ENCODE results near the gene C9orf72.
A peak's percentile ranks its signal among the peaks of the same experiment; 100 is the strongest.

The C9orf72 gene

DNA sequence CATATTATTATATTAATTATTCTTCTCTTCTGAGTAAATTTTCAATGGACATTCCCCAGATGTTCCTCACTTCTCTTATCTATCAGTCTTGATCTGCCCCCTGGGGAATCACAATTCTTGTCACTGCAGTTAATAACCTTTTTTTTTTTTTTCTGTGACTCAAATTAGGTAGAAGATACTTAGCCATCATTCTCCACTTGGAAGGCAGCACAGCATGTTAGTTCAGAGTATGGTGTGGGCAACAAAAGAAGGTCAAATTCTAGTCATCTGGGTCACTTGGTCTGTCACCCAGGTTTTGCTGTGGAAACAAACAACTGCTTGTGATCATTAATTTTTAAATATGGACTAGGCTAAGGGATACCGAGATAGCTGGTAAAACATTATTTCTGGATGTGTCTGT lies 35.5 kb downstream of the C9orf72 start:
- no peak for DNase-seq

DNA sequence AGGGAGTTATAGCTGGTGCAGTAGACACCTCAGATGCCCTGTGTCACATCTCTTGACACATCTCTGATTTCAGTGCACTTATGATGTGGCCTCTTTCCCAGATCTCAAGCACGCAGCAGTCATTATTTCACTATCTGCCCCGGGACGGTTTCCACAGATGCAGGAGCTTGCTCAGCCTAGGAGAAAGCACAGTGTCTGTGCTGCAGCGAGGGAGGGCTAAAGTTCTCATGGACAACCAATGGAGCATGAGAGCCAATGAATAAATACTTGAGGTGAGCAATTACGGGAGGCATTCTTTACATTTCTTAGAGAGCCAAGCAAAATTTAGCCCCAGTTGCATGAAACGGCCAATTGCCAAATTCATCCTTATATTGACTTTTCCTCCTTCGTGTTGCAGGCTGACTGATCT lies 36.2 kb downstream of the C9orf72 start:
- DNase-seq: no peak

DNA sequence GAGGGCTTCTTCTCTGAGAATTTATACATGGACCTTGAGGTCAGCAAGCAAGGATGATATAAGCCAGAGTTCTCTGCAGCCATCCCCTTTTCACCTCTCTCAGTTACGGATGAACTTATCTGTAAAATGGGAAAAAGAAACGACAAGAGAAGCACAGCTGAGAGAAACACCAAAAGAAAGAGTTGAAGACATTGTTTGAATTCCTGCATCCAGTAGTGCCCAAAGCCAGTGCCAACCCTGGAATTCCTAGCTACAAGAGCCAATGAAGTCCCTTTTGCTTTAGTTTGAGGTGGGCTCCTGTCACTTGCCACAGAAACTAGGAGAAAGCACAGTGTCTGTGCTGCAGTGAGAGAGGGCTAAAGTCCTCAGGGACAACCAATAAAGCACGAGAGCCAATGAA lies 37.1 kb downstream of the C9orf72 start:
- no peak for DNase-seq

DNA sequence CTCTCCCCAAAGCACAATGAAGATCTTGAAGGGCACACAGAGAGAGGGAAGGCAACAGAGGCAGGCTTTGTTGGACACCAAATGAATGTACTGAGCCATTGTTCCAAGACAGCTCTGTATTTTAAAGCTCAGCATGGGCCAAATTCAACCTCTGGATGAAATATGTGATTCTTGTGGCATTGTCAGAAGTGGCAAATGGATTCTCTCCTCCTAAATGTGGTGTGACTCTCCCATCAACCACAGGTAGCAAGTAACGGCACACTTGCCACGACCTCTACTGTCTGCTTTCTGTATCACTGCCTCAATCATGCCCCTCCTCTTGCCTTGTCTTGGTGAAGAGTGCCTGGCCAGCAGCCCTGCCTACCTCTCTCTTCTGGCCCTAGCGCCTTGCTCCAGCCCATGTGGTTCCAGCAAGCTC lies 37.6 kb downstream of the C9orf72 start:
- no peak for DNase-seq

DNA sequence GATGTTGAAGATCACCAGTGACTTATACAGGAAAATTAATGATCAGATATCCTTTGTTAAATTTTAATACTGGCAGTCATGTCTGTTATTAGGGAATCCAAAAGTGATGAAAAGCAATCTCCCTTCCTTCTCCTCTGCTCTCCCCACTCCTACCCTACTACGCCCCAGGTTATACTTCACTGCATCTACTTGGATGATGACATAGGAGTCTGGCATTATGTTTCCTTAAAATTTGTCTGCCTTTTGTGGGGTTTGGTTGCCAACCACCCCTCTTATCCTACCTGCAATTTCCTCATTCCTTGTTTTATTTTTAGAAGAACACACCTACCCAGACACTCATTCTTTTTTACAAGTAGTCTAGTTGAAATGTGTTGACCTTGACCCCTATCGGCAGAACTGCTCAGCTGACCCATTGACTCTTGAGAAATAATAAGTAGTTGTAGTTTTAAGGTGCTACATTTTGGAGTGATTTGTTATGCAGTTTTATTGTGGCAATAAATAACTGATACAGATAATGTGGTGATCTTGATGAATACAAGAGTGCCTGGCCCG lies 38.5 kb downstream of the C9orf72 start:
- DNase-seq: no peak

DNA sequence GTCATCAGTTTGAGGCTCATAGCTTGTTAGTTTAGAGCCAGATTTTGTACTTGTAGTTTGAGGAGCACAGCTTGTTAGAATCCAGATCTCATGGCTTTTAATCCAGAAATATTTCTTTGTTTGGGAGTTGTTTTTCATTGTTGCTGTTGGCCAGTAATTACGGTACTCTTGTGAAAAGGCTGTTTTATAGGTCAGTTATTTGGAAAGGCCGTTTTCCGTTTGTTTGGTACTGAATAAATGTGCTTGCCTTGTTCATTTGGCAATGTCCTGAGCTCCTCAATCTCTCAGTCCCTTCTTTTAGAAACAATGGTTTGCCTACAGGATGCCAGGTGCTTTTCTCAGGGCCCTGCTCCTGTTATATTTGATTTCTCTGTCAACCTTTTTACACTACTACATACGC lies 39.1 kb downstream of the C9orf72 start:
- no peak for DNase-seq

DNA sequence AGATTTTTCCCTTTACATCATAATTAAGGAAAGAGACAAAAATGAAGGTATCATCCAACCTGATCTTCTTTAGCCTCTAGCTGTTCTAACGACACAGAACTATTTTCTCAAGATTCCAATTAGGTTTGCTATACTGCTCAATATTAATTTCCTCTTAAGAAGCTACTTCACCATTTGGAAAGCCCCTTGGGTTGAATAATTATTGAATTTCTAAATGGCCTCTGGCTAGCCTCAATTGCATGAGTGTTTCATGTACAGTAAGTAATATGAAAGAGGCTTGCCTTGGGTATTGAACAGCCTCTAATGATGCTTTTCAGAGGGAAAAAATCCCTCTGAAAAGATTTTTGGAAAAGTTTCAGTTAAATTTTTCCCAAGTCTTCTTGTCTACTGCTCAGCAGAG lies 40.0 kb downstream of the C9orf72 start:
- no peak for DNase-seq

DNA sequence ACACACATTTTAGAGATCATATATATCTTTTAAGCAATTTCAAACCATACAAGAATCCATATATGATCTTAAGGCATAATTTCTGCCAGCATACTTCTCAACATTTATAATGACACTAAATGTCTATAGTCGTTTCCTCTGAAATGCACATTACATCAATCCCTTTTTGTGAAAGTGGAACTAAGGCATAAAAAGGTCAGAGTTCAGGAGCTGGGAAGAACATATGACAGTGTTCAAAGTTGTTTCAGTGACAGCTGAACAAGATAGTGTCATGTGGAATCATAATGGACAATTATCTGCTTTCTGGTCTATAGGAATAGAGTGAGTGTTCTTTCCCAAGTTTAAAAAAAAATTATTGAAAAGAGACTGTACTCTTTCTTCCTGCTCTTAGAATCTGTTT lies 41.2 kb downstream of the C9orf72 start:
- DNase-seq: no peak

DNA sequence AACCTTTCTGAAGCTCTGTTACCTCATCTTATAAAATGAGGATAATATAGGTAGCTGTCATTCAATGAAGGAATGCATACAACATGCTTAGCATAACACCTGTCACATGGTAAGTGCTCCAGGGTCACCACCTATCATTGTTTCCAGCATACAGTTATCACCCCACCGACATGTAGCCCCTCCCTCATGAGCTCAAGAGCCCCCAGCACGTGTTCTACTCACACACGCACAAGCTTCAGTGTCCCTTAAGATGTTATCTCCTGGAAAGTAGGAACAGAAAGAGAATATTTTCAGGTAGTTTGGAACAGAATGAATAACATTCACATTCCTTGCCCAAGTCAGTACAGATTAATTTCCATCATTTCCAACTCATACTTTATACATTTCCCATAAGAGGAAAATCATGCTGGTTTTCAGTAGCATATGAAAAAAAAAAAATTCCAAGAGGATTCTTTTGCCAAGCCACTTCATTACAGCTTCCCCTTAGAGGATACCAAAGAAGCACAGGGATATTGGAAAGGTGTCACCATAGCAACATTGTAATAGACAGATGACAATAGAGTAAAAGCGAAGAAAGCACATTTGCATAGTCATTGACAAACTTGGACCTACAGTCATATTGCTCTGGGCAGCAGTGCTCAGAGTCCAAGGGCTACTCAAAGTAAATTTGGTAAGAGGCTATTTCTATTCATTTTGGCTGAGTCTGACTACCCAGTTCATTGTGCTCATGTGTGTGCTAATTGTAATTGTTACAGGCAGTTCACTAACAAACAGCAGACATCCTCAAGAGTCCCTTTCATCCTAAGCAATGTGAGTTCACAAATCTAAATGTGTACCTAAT lies 42.1 kb downstream of the C9orf72 start:
- DNase-seq: no peak

DNA sequence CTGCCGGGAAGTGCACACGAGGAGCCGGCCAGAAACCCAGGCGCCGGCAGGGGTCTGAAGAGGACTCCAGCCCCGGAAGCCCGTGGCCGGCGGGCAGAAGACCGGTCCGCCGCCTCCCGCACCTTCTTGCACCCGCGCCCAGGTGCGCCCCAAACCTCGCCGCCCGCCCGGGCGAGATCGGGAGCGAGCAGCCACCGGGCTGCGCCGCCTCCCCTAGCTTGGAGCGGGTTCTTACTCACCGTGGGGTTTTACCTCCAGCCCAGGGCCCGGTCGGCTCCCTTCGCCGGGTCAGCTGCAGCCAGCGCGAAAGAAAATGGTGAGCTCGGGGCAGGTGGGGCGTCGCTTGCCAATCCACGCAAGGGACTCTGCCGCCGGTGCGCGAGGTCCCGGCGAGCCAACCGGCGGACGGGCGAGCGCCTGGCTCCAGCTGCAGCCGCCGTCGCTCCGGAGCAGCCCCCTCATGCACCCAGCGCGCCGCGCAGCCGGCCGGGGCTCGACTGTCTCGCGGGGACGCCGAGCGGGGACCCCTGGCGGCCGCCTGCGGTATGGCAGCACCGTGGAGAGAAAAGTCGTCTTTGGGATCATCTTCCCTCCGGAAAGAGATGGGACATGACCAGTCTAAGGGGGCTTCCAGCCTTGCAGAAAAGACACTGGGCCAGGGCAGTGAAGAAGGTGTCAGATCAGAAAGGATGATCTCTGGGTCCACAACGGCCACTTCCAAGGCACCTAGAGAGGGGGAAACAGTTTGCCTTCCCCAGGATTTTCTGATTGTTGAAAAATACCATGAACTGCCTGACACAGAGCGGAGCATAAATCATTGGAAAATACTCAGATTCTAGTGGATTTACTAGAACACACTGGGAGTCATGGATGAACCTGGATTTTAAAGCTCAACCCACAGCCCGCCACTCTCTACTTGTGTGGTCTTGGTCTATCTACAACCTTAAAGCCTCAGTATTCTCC lies 43.7 kb downstream of the C9orf72 start, which contains the start of gene MOB3B:
MOB3B (minus strand) TSS at position 499 of the 963 bp plus-strand sequence. CDS start 74,264 bp downstream, outside the sequence.
- peak; percentile 41 for DNase-seq

DNA sequence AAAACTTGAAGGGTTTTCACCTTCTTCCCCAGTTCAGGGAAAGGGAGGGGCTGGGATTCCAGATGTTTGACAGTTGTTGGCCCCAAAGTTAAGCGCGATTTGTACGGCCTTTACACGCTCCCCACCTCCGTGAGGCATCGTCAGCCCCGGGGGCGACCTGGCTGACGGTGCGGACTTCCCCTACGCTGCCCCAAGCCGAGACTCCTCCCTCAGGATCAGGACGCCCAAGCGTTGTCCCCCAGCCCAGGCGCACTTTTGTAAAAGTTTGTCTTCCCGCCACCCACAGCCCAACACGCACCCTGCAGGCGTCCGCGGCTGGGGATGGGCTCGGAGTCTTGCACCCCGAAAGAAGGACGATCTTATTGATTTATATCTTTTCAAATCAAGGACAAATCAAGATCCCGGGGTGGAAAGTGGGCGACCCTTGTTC lies 44.4 kb downstream of the C9orf72 start:
- no peak for DNase-seq

DNA sequence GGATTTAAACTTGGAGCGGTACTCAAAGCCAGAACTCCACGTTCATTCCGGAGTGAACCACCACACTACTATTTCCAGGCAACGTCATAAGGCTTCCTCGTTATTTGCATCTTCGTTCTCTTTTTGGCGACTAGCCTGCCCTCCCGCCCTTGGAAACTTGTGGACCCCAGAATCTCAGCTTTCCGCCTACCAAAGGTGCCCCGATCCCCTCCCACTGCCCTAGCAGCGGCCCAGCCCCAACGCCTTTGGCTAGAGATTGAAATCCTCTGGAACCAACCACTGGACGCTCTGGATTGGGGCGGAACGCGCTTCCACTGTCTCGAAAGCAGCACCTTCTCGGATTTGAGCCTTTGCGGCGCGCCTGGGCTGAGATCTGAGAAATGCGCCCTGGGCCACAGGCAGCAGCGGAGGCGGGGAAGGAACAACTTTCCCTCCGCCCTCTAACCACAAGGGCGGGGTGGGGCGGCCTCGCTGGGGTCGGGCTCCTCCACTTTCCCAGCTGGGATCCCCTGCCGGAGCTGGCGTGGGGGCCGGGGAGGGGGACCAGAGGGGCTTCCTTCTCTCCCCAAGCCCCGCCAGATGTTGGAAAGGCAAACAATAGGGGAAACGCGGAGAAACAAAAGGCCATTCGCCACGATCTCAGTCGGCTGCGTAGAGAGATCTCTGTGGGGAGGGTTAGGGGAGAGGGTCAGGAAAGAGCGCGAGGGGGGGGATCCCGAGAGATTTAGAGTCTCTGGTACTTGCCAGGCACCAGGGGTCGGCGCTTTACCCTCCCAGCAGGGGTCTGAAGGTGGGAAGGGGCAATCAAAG lies 45.0 kb downstream of the C9orf72 start:
- DNase-seq: peak; percentile 24

DNA sequence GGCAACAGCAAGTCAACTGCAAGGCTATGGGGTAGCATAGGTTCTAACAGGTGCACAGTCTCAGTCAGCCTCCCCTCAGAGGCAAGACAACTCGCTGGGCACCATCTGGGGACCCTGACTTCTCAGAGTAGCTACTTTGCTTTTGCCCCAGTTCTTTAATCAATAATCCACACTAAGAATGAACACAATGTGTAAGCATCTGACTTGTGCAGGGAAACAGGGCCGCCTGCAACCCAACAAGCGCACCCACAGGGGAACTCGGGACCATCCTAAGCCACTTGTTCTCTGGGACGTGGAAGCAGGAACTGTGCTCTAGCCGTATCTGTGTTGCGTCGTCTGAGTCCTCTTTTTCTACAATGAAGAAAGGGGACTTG lies 45.6 kb downstream of the C9orf72 start:
- DNase-seq: no peak

DNA sequence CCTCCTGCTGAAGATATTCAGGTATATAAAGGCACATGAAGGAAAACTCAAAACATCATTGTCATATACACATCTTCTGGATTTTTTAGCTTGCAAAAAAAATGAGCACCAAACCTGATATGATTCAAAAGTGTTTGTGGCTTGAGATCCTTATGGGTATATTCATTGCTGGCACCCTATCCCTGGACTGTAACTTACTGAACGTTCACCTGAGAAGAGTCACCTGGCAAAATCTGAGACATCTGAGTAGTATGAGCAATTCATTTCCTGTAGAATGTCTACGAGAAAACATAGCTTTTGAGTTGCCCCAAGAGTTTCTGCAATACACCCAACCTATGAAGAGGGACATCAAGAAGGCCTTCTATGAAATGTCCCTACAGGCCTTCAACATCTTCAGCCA lies 49.0 kb downstream of the C9orf72 start, which contains the start of gene IFNK:
IFNK (plus strand) TSS at position 55 of the 400 bp plus-strand sequence; CDS start at position 102, 47 bp downstream.
- DNase-seq: no peak

DNA sequence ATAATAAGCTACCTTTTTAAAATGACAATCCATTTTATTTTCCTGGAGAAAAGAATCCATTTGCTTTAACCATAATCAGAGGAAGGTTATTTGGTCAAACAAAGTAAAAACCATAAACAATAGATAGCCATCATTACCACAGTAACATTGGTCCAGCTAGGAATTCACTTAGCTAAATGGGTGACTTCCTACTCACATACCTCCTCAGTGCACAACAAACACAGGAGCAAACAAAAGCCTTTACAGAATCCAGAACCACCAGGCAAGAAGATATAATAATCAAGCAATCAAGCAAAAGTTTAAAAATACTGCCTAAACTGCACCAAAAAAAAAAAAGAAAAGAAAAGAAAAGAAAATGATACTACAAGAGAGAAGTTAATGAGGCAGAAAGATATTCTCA lies 50.1 kb downstream of the C9orf72 start:
- DNase-seq: no peak

DNA sequence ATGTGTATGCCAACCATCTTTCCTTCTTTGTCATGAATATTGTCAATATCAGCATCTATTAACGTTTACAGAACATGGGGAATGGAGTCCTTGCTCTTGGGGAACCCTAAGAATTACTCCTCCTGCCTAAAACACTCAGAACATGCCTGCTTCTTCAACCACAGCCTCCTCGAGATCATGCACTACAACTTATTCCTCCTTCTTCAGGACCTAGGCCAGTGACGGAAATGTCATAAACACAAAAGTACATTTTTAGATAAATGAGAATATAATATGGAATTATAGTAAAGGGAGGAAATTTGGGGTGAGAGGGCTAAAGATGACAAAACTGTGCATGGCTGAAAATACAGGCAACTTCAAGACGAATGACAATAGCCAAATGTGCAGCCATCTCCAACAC lies 52.3 kb downstream of the C9orf72 start:
- DNase-seq: no peak

DNA sequence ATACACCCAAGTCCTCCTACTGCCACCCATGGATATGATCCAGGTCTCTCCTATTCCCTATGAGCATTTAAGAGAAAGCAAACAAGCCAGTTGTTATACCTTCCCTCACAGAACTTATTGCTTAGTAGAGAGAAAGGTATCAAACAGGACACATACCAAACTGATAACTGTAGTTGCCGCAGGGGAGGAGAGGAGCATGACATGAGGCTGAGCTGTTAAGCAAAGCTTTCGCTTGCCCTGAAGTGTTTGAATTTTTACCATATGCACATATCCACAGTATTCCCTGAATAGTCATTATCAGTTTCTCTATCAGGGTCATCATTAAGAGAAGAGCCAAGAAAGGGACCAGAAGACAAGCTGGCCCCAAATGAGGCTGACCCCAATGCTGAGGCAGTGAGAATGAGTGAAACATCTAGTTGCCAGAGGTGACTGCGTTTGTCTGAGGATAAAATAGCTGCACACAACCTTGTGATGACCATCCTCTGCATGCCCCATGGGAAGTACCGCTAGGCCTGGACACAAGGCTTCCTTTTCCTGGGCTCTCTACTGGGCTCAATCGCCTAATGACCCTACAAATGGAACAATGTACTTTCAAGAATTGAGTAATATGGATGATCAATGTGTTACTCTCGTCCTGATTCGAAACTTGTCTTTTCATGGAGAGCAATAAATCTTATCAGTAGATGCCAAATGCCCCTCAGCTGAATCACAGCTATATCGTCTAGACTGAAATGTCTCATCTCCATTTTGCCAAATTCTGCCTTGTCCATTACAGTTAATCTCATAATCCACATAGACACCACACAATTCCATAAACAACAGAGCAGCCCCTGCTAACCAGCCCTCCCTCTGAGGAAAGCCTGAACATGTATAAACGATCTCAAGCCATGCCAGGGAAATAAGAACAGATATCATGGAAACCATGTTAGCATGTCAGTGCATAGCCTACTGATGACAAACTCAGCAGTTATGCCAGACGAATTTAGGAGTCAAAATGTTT lies 53.5 kb downstream of the C9orf72 start:
- DNase-seq: no peak

DNA sequence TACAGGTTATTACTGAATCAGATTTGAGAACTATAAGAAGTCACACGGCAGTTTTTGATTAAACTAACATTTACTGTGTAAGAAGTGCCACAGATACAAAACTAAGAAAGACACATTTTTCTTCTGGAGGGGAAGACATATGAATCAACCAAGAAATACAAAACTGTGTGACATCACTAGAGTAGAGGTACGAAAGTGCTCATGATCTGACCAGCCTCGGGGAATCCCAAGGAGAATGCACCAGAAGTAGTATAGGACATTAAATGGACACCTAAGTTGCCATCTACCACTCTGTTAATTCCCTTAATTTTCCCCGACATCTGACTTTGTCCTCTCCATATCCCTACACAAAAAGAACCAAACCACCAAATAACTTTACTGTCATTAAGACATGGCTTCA lies 54.5 kb downstream of the C9orf72 start:
- DNase-seq: no peak

DNA sequence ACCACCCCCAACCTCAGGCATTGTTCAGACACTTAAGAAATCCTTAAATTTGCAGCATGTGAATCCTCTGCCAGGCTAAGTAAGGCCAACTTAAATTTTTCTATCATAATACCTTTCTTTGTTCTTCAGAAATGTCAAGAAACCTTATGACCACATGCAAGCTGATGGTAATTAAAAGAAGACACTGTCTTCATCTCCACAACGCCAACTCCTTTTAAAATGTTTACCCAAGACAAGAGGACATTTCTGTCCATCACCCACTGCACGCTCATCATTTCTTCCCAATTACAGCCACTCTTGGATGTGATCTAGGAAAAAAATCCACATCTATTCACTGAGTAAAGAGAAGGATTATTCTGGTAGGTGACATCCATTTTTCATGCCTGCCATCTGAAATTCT lies 55.3 kb downstream of the C9orf72 start:
- no peak for DNase-seq

DNA sequence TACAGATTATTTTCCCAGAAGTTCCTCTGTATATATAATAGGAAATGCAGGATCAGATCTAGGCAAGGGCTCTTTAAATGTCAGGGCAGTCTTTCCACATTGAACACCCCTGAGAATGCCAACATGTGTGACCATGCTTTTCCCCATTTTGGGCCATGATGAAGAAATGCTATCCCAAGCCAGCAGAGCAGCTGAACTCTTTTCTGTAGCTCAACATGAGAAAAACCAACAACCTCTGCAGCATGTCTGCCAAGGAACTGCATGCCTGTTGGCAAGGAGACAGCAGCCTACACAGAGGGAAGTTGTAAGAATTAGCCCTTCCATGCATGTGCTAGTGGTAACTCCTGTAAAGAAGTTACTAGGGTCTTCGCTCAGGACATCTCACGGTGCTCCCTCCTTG lies 58.7 kb downstream of the C9orf72 start:
- DNase-seq: no peak

DNA sequence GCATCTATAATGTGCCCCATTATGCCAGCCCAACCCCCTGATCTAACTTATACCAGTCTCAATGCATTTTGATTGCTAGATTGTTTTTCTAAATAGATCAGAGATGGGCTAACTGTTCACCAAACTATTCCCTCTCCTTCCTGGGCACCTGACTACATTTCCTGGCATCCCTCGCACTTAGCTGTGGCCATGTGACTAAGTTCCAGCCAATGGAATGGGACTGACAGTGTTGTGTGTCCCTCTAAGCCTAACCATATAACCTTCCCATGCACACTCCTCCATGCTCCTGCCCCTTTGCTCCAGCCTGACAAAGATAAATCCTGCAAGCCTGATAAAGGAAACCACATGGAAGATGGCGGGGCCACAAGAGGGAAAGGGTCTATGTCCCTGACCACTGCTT lies 61.5 kb downstream of the C9orf72 start:
- DNase-seq: no peak
